CD4-positive, alpha-beta T cell treated with Interleukin-17A for 4 hours (primary cell): ENCODE measurements around the gene TPBGL.
"Not testable (repeated sequence)": the region's sequence is repeated elsewhere in the genome, so short reads cannot be mapped to it uniquely, and the experiment has no call there.

Source experiments
- DNase-seq: peaks from one replicate; pipeline ENCODE4 v3.0.0-alpha.2; 2020; ENCODE audit warnings: mixed read lengths

TPBGL gene

GRCh38 chr11:75273411-75274391 is 33.1 kb downstream of the TPBGL start:
- no peak for DNase-seq

GRCh38 chr11:75274716-75275115 is 34.1 kb downstream of the TPBGL start:
- not testable (repeated sequence) for DNase-seq

GRCh38 chr11:75275581-75275980 is 35.0 kb downstream of the TPBGL start:
- peak; percentile 89 for DNase-seq

- peak; percentile 20 for DNase-seq
Measured at GRCh38 chr11:75276186-75276585, 35.6 kb downstream of the TPBGL start.

GRCh38 chr11:75276686-75277085 is 36.1 kb downstream of the TPBGL start:
- DNase-seq = peak; percentile 15

- no peak for DNase-seq
Measured at GRCh38 chr11:75277211-75277805, 36.7 kb downstream of the TPBGL start.

GRCh38 chr11:75277991-75278790 is 37.6 kb downstream of the TPBGL start:
- no peak for DNase-seq

- DNase-seq = no peak
Measured at GRCh38 chr11:75279273-75279672, 38.7 kb downstream of the TPBGL start.

- DNase-seq = peak; percentile 86
Measured at GRCh38 chr11:75280227-75280701, 39.7 kb downstream of the TPBGL start.

GRCh38 chr11:75280770-75281468 is 40.3 kb downstream of the TPBGL start:
- no peak for DNase-seq

GRCh38 chr11:75281469-75282095 is 41.0 kb downstream of the TPBGL start:
- DNase-seq = no peak

- no peak for DNase-seq
Measured at GRCh38 chr11:75283391-75283931, 42.9 kb downstream of the TPBGL start.

- no peak for DNase-seq
Measured at GRCh38 chr11:75285776-75286360, 45.3 kb downstream of the TPBGL start.

- DNase-seq = no peak
Measured at GRCh38 chr11:75286826-75287465, 46.4 kb downstream of the TPBGL start.

- no peak for DNase-seq
Measured at GRCh38 chr11:75287579-75287978, 47.0 kb downstream of the TPBGL start.

GRCh38 chr11:75289511-75289760 is 48.9 kb downstream of the TPBGL start:
- DNase-seq = no peak

- DNase-seq = no peak
Measured at GRCh38 chr11:75289919-75290318, 49.3 kb downstream of the TPBGL start.

GRCh38 chr11:75291741-75292140 is 51.2 kb downstream of the TPBGL start:
- no peak for DNase-seq

- DNase-seq = no peak
Measured at GRCh38 chr11:75292943-75293342, 52.4 kb downstream of the TPBGL start.
